Measurements from ENCODE around the gene PDIA5.
"Not testable (repeated sequence)": the region's sequence is repeated elsewhere in the genome, so short reads cannot be mapped to it uniquely, and the experiment has no call there.

The PDIA5 gene

GRCh38 chr3:123092243-123092642, 25.4 kb downstream of the PDIA5 start:
- no peak for ATAC-seq
- DNase-seq, result no peak

DNA sequence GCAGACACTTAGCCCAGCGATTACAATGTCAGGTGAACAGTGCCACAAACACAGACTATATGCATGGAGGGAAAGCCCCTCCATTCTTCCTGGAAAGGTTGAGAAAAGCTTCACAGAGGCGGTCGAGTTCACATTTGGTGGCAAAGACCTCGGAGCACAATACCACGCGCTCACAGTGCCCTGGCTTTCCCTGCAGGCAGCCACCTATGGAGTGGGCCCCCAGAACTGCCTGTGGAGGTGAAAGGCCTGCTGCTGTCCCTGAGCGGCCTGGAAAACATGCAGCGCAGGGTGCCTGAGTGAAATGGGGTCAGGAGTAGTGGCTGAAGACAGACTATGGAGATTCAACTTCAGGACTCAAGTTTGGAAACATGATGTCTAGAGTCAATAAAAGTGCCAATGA, 26.9 kb downstream of the PDIA5 start:
- DNase-seq, result no peak
- ATAC-seq, result no peak

- ATAC-seq, result no peak
- no peak for DNase-seq
These were observed 27.9 kb downstream of the PDIA5 start for GRCh38 chr3:123094516-123095313.

DNA sequence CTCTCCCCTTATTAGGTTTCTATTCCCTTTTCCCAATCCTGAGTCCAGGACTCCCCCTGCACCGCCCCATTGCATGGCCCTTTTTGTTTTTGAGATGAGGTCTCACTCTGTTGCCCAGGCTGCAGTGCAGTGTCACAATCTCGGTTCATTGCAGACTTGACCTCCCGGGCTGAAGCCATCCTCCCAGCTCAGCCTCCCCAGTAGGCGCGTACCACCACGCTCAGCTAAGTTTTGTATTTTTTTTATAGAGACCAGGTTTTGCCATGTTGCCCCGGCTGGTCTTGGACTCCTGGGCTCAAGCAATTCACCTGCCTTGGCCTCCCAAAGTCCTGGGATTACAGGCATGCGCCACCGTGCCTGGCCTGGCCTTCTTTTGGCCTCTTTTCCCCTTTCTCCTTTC, 29.3 kb downstream of the PDIA5 start:
- no peak for ATAC-seq
- no peak for DNase-seq

GRCh38 chr3:123096731-123097130, 29.9 kb downstream of the PDIA5 start:
- ATAC-seq (no peak), DNase-seq (no peak)

DNA sequence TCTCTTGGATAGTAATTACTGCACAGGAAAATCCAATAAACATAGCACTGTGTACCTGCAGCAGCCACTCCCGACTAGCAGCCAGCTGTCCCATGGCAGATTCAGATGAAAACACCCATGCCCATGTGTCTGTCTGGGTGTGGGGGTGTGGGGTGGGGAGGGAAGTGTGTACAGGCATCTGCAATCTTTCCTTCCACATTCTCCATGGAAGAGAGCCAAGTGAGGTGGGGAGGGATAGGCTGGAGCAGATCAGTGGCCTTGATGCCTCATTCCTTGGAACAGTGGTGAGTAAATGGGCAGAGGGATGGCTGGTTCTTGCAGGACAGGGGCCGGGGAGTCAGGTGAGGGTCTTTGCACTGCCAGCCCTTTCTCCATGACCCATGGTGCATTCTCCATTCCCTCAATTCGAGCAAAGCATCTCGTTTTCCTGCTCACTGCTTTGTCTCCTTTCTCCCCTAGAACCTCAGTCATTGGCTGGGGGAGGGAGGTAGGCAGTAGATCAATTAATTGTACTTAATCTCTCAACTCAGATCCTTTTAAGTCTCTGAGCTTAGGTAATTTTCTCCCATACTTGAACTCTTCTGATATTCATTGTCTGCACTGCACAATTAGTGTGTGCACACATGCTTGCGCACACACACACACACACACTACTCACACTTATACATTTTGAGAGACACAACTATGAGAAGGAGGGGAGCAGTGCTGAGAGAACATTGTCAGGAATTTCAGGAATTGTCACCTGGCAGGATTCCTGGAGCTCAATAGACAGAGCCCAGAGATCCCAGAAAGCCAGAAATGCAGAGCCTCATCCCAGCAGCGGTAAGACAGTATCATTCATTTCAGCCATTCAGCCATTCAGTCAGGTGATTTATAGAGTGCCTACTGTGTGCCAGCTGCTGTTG, 31.9 kb downstream of the PDIA5 start:
- ATAC-seq (no peak), DNase-seq (no peak)

DNA sequence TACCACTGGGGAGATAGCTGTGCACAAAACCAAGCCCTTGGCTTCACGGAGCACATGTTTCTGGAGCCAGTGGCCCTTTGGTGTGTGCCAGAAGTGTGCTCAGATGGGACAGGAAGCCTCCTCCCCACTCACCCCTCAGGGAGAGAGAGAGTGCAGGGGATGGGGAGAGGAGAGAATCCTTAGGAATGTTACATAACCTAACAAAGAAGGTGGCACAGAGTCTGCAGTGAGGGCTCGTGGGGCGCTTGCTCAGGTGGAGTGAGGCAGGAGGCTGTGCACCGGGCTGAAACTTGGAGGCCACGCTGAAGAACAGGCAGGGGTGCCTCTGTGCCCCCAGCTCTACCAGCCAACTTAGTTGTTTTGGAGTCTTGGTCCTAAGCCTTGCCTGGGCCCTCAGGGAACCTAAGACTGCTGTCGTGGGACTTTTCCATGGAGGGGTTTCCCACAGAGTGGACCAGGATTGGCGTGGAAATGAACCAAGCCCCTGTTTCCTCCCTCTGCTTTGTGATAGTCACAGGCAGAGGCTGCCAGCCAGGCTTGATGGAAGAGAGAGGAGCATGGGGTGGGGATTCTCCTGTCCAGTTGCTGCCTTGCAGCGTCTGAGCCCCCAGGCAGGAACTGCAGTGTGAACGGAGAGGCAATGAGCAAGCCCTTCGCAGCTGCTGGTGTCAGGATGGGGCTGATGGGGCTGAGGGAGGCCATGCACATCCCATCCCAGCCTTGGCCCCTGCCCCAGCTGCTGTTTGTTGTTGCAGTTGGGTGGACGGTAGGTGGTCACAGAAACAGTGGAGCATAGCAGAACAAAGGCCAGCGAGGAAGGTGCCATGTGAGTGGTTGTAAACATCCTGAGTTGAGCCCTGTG, 32.7 kb downstream of the PDIA5 start:
- DNase-seq, result no peak

GRCh38 chr3:123100193-123100776, 33.5 kb downstream of the PDIA5 start:
- DNase-seq, result no peak
- ATAC-seq, result no peak

More for the DNA sequence above, 32.7 kb downstream of the PDIA5 start:
- peak; percentile 15 for ATAC-seq

GRCh38 chr3:123102249-123102648, 35.4 kb downstream of the PDIA5 start:
- DNase-seq (no peak), ATAC-seq (no peak)

DNA sequence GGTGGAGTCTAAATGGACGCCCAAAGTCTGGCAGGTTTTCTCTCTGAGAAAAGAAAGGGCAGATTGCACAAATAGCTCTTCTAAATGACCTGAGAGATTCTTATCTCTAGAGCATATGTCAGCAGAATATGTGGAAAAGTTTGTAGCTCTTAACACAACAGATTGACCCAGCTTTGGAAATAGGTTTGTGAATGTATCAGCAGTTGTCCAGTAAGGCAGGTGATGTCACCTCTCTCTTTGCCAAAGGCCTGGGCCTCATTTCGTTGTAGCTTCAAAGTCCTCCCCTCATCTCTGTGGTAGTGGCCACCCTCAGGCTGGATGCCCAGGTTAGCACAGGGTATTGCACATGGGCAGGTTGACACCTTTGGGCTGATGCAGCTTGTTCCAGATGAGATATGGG, 36.0 kb downstream of the PDIA5 start:
- ATAC-seq, result no peak
- no peak for DNase-seq

- peak; percentile 36 for ATAC-seq
These were observed 37.7 kb downstream of the PDIA5 start for GRCh38 chr3:123104550-123104949.

GRCh38 chr3:123105201-123106189, 38.7 kb downstream of the PDIA5 start:
- no peak for DNase-seq

More at GRCh38 chr3:123104550-123104949, 37.7 kb downstream of the PDIA5 start:
- DNase-seq, result no peak

DNA sequence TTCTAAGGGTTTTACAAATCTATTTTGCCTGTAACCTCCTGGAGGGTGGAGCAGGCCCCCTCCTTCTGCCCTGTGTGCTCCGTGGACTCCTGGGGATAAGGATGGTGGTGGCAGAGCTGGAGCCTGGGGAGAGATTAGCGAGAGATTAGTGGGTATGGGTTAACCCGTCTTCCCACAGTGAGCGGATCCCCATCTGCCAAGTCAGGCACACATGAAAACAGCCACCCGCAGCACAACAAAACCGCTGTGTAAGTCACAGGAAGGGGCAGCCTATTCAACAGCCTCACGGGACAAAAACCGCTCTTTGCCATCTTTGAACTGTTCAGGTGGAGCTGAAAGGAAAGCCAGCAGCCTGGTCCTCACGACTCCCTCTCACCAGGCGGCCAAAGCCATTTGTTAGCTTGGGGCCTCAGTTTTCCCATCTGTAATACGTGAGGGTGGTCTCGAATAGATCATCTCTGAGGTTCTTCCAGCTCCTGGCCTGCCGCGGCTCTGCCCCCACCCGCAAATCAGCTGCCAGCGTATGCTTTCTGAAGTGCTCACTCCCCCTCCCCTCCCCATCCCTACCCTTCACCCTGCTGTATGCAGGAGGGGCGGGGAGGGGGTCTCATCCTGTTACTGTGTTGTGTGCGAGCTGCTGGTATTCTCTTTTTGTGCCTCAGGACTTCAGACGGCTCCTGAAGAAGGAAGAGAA, 43.6 kb downstream of the PDIA5 start:
- ATAC-seq (no peak), DNase-seq (no peak)

More at GRCh38 chr3:123105201-123106189, 38.7 kb downstream of the PDIA5 start:
- no peak for ATAC-seq

DNA sequence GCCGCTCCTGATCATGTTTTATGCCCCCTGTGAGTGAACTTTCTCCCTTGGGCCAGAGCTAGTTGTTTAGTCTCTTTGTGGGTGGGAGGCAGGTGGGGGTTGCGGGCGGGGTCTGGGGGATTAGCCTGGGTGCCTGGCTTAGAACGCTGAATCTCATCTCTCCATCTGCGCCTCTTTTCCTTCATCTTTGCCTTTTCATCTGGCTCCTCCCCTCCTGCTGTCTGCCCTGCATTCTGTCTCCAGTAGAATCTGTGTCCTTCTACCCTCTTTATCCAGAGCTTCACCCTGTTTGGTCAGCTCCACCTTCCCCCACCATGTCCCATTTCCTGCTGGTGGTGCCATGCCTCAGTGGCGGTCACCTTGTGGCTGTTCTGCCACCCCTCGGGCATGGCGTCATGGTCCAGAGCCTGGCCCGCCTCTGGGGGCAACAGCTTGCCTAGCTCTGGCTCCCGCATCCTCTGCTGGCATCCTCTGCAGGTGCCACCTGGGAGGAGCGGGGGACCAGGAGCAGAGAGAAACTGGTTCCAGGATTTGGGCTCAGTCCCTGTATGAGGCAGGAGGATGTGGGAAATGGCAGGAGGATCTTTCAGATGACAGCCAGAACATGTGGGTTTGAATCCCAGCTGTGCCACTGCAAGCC, 44.3 kb downstream of the PDIA5 start:
- DNase-seq (no peak), ATAC-seq (no peak)

DNA sequence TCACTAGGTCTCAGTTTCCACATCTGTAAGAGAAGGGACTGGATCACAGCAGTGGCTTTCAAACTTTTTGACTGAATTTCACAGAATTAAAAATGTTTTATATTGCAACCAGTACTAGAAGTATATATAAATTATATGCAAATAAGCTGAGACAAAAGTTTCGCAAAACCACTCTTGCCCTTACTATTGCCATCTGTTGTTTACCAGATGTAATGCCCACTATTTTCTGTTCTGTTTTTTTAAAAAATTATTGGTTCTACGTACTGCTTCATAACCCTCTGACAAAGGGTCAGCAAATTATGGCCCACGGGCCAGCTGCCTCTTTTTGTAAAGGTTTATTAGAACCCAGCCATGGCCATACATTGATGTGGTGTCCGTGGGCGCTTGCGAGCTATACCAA, 44.8 kb downstream of the PDIA5 start:
- ATAC-seq, result no peak

DNA sequence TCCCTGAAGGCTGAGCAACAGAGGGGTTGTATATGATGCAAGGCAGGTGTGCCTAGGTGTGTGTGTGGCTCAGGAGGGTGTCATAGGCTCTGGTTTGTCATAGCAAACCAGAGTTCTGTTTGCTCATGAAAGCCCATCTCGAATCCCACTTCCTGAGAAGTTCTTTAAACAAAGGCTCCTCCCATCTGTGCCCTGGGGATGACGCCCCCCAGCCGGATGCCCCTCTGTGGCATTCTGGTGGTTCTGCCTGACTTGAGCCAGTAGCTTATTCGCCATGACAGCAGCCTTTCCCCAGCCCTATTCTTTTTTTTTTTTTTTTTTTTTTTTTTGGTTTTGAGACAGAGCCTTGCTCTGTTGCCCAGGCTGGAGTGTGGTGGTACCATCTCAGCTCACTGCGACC, 45.4 kb downstream of the PDIA5 start:
- ATAC-seq, result no peak
- DNase-seq, result no peak

More for the DNA sequence above, 44.8 kb downstream of the PDIA5 start:
- no peak for DNase-seq

- ATAC-seq, DNase-seq: not testable (repeated sequence)
These were observed 45.8 kb downstream of the PDIA5 start for GRCh38 chr3:123112656-123113055.

- DNase-seq, result no peak
- ATAC-seq, result no peak
These were observed 47.1 kb downstream of the PDIA5 start for GRCh38 chr3:123113889-123114450.

- no peak for ATAC-seq
These were observed 49.3 kb downstream of the PDIA5 start for GRCh38 chr3:123116116-123116515.

More at GRCh38 chr3:123116116-123116515, 49.3 kb downstream of the PDIA5 start:
- no peak for DNase-seq

Data from stimulated activated naive CD8-positive, alpha-beta T cell treated with anti-CD3 and anti-CD28 coated beads, Interleukin-15, Interleukin-2, amounts not matched to agents 100 U/mL and 50 U/mL, for 24 hours (primary cell).